GM12878 (cell line): Measurements from ENCODE around the gene DOCK2.

Experiments used
- CHD2 ChIP-seq: IDR thresholded peaks from 2 replicates; pipeline ENCODE4 v1.6.1; 2011; ENCODE audit warnings: low read depth, low read length, improper control_type of control experiment, borderline replicate concordance
- CREB1 ChIP-seq: IDR thresholded peaks from 2 replicates; pipeline ENCODE4 v1.6.1; 2012; ENCODE audit warnings: low read depth, mild to moderate bottlenecking, inconsistent platforms
- ETV6 ChIP-seq, 2 experiments: fragments of 450-650 bp in 1 of 2; IDR thresholded peaks in 1 of 2; conservative IDR thresholded peaks in 1 of 2; 2 replicates each; pipeline ENCODE4 v1.6.1; 2014; ENCODE audit warnings: antibody characterized with exemption in 1 of 2, borderline replicate concordance in 1 of 2, low read depth in 1 of 2, mild to moderate bottlenecking in 1 of 2, moderate library complexity in 1 of 2
- MYC ChIP-seq: IDR thresholded peaks from 2 replicates; pipeline ENCODE4 v1.6.1; 2011; ENCODE audit warnings: mild to moderate bottlenecking, low read length, moderate library complexity, inconsistent platforms; ENCODE audit not compliant: insufficient read depth, insufficient replicate concordance, insufficient read length, severe bottlenecking
- POLR2A ChIP-seq: IDR thresholded peaks from 2 replicates; pipeline ENCODE4 v1.6.1; 2011; ENCODE audit warnings: low read depth, mild to moderate bottlenecking, low read length
- POLR2AphosphoS5 ChIP-seq: IDR thresholded peaks from 2 replicates; pipeline ENCODE4 v1.6.1; 2011; ENCODE audit warnings: mild to moderate bottlenecking, low read length, inconsistent platforms
- RFX5 ChIP-seq: IDR thresholded peaks from 2 replicates; pipeline ENCODE4 v1.6.1; 2011; ENCODE audit warnings: low read depth, low read length, improper control_type of control experiment
- TAF1 ChIP-seq: IDR thresholded peaks from 2 replicates; pipeline ENCODE4 v1.6.1; 2011; ENCODE audit warnings: mild to moderate bottlenecking, low read depth, low read length, borderline replicate concordance
- ZNF274 ChIP-seq: IDR thresholded peaks from one replicate; pipeline ENCODE4 v1.8.0; 2011; ENCODE audit not compliant: insufficient read length, insufficient read depth
- TF ChIP-seq, protein P1 (sequence below), 3 experiments: IDR thresholded peaks in 2 of 3; conservative IDR thresholded peaks in 1 of 3; 2 replicates each; pipeline ENCODE4 v1.5.1; 2011; ENCODE audit warnings: low read depth in 3 of 3, low read length in 3 of 3, mild to moderate bottlenecking in 3 of 3, control low read depth in 2 of 3, moderate library complexity in 2 of 3, inconsistent platforms in 1 of 3, mixed read lengths in 1 of 3; ENCODE audit not compliant: control insufficient read depth in 2 of 3, insufficient read depth in 1 of 3; ENCODE audit errors: extremely low read depth in 1 of 3
- TF ChIP-seq, protein P2 (sequence below): fragments of 450-650 bp; IDR thresholded peaks from 2 replicates; pipeline ENCODE4 v1.6.1; 2017; ENCODE audit warnings: mild to moderate bottlenecking

DNA sequence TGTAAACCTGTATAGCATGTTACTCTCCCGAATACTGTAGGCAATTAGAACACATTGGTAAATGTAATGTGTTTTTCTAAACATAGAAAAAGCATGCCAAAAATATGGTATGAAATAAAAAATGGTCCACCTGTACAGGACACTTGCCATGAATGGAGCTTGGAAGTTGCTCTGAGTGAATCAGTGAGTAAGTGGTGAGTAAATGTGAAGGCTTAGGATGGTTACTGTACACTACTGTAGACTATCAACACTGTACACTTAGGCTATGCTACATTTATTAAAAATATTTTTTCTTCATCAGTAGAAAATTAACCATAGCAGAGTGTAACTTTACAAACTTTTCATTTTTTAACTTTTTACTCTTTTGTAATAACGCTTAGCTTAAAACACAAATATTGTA, 301.4 kb downstream of the DOCK2 start:
- TF ChIP-seq, protein P1, sequence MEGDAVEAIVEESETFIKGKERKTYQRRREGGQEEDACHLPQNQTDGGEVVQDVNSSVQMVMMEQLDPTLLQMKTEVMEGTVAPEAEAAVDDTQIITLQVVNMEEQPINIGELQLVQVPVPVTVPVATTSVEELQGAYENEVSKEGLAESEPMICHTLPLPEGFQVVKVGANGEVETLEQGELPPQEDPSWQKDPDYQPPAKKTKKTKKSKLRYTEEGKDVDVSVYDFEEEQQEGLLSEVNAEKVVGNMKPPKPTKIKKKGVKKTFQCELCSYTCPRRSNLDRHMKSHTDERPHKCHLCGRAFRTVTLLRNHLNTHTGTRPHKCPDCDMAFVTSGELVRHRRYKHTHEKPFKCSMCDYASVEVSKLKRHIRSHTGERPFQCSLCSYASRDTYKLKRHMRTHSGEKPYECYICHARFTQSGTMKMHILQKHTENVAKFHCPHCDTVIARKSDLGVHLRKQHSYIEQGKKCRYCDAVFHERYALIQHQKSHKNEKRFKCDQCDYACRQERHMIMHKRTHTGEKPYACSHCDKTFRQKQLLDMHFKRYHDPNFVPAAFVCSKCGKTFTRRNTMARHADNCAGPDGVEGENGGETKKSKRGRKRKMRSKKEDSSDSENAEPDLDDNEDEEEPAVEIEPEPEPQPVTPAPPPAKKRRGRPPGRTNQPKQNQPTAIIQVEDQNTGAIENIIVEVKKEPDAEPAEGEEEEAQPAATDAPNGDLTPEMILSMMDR (IDR thresholded peaks at IDR 0.05 in 2 of 3, conservative IDR thresholded peaks at IDR 0.05 in 1 of 3; ENCODE audit: control insufficient read depth in 2 of 3, extremely low read depth in 1 of 3, insufficient read depth in 1 of 3, low read depth in 3 of 3, low read length in 3 of 3): no peak
- no peak for TF ChIP-seq CHD2
- no peak for TF ChIP-seq ZNF274
- TF ChIP-seq CREB1: no peak
- TF ChIP-seq TAF1: no peak
- no peak for TF ChIP-seq RFX5
- TF ChIP-seq, protein P2, sequence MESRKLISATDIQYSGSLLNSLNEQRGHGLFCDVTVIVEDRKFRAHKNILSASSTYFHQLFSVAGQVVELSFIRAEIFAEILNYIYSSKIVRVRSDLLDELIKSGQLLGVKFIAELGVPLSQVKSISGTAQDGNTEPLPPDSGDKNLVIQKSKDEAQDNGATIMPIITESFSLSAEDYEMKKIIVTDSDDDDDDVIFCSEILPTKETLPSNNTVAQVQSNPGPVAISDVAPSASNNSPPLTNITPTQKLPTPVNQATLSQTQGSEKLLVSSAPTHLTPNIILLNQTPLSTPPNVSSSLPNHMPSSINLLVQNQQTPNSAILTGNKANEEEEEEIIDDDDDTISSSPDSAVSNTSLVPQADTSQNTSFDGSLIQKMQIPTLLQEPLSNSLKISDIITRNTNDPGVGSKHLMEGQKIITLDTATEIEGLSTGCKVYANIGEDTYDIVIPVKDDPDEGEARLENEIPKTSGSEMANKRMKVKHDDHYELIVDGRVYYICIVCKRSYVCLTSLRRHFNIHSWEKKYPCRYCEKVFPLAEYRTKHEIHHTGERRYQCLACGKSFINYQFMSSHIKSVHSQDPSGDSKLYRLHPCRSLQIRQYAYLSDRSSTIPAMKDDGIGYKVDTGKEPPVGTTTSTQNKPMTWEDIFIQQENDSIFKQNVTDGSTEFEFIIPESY: no peak
- TF ChIP-seq POLR2A: no peak
- no peak for TF ChIP-seq ETV6 (conservative IDR thresholded peaks at IDR 0.05 in 1 of 2, IDR thresholded peaks at IDR 0.05 in 1 of 2; ENCODE audit: borderline replicate concordance in 1 of 2, low read depth in 1 of 2)
- TF ChIP-seq MYC: no peak
- TF ChIP-seq POLR2AphosphoS5: no peak
